Caco-2 (cell line): Measurements from ENCODE around the gene BIRC7. TPM values are rescaled to one million over a fixed set of nuclear protein-coding genes. Genes with fewer than 3 reads are reported as not detected.

Source experiments
- BruUV-seq: library from RNA; stranded (reverse); fragments of 400-500 nt; replicated peaks from 2 replicates; lab custom pipeline; 2021; lab: Mats Ljungman, UMichigan
- CTCF ChIA-PET: fragments of 300-600 bp; sonication (Branson Sonifier 250); formaldehyde crosslinking; loops from one replicate; lab custom pipeline; 2022; ENCODE audit warnings: antibody characterized with exemption; lab: Charles Lee
- POLR2A ChIA-PET: fragments of 300-600 bp; sonication (Branson Sonifier 250); formaldehyde crosslinking; loops from one replicate; lab custom pipeline; 2022; ENCODE audit warnings: antibody characterized with exemption; lab: Charles Lee
- DNase-seq, 2 experiments: peaks; one replicate each; pipeline versions ENCODE4 v3.0.0 to v3.0.0-alpha.2; 2020 to 2022
- H3K27me3 ChIP-seq: replicated peaks from 2 replicates; pipeline ENCODE4 v1.6.0; 2011; ENCODE audit warnings: low read length; ENCODE audit not compliant: control insufficient read depth, insufficient read depth
- H3K36me3 ChIP-seq: 2 replicates; pipeline ENCODE4 v1.5.1; 2011; ENCODE audit warnings: low read length; ENCODE audit not compliant: control insufficient read depth, insufficient read depth
- H3K4me1 ChIP-seq: fragments of 250-450 bp; sonication (Bioruptor Pico); 2 replicates; pipeline ENCODE4 v1.5.1; 2020; ENCODE audit warnings: mild to moderate bottlenecking
- H3K4me3 ChIP-seq: 2 replicates; pipeline ENCODE4 v1.5.1; 2011; ENCODE audit warnings: low read depth, mild to moderate bottlenecking, control low read depth, low read length
- H3K9me3 ChIP-seq: fragments of 250-450 bp; sonication (Bioruptor Pico); 2 replicates; pipeline ENCODE4 v1.5.1; 2020; ENCODE audit warnings: mild to moderate bottlenecking, moderate library complexity
- H3K27ac Mint-ChIP-seq: one replicate; pipeline ENCODE4 v1.8.0; 2022; ENCODE audit warnings: mixed read lengths; ENCODE audit not compliant: unreplicated experiment
- H3K27me3 Mint-ChIP-seq: one replicate; pipeline ENCODE4 v1.8.0; 2022; ENCODE audit warnings: mixed read lengths; ENCODE audit not compliant: insufficient read depth, unreplicated experiment
- H3K36me3 Mint-ChIP-seq: one replicate; pipeline ENCODE4 v1.8.0; 2022; ENCODE audit warnings: mild to moderate bottlenecking, mixed read lengths; ENCODE audit not compliant: insufficient read depth, unreplicated experiment
- H3K4me1 Mint-ChIP-seq: one replicate; pipeline ENCODE4 v1.8.0; 2022; ENCODE audit warnings: low read depth, mixed read lengths; ENCODE audit not compliant: unreplicated experiment
- H3K4me3 Mint-ChIP-seq: one replicate; pipeline ENCODE4 v1.8.0; 2022; ENCODE audit warnings: mild to moderate bottlenecking, moderate library complexity, mixed read lengths; ENCODE audit not compliant: unreplicated experiment
- H3K9me3 Mint-ChIP-seq: one replicate; pipeline ENCODE4 v1.8.0; 2022; ENCODE audit warnings: mixed read lengths; ENCODE audit not compliant: unreplicated experiment
- intact Hi-C: fragments of 100-400 bp; cut with micrococcal nuclease; formaldehyde crosslinking; loops from one replicate; pipeline ENCODE4 v1.10.0; 2022; ENCODE audit not compliant: unreplicated experiment
- total RNA-seq: library from RNA; stranded (reverse); gene quantifications from 2 replicates; pipeline ENCODE4 v1.2.3, GENCODE V29; 2022
- TF ChIP-seq, protein P1 (sequence below), 2 experiments: fragments of 200-600 bp in 1 of 2; IDR thresholded peaks; 1 replicate in 1 of 2; 2 replicates in 1 of 2; pipeline versions ENCODE4 v1.5.1 to v1.8.0; 2011 to 2022; ENCODE audit warnings: antibody characterized with exemption in 1 of 2, control low read depth in 1 of 2, inconsistent platforms in 1 of 2, low read depth in 1 of 2, low read length in 1 of 2, mild to moderate bottlenecking in 1 of 2, moderate library complexity in 1 of 2; ENCODE audit not compliant: insufficient read depth in 1 of 2, severe bottlenecking in 1 of 2, unreplicated experiment in 1 of 2

Gene BIRC7
- total RNA-seq, 1 experiment from 2014 or later = 0.54 TPM

GRCh38 chr20:63194797-63195173, 40.9 kb upstream of the BIRC7 start:
- Mint-ChIP-seq H3K36me3 (peaks cover 77% of the 10 kb centered on the region), H3K27me3 (no peaks in the 10 kb centered on the region), H3K27ac (no peak overlapping the region), H3K9me3 (no peaks in the 10 kb centered on the region), H3K4me1 (peaks cover 47% of the 10 kb centered on the region), H3K4me3 (no peak overlapping the region)
- CTCF ChIA-PET = interaction anchor here (1.1 kb wide), 1 partner anchor 138 kb away, joined by 4 read pairs; no protein-coding TSS in a partner anchor
- Histone ChIP-seq H3K4me3 (no peak overlapping the region), H3K9me3 (no peaks in the 10 kb centered on the region), H3K4me1 (0 out of 2 replicates have a peak, but pooled peaks cover 16% of the 10 kb centered on the region), H3K27me3 (no peaks in the 10 kb centered on the region), H3K36me3 (peaks cover 6% of the 10 kb centered on the region)
- intact Hi-C loops = no loop called here
- DNase-seq = no peak
- BruUV-seq = no TSS peak
- TF ChIP-seq, protein P1, sequence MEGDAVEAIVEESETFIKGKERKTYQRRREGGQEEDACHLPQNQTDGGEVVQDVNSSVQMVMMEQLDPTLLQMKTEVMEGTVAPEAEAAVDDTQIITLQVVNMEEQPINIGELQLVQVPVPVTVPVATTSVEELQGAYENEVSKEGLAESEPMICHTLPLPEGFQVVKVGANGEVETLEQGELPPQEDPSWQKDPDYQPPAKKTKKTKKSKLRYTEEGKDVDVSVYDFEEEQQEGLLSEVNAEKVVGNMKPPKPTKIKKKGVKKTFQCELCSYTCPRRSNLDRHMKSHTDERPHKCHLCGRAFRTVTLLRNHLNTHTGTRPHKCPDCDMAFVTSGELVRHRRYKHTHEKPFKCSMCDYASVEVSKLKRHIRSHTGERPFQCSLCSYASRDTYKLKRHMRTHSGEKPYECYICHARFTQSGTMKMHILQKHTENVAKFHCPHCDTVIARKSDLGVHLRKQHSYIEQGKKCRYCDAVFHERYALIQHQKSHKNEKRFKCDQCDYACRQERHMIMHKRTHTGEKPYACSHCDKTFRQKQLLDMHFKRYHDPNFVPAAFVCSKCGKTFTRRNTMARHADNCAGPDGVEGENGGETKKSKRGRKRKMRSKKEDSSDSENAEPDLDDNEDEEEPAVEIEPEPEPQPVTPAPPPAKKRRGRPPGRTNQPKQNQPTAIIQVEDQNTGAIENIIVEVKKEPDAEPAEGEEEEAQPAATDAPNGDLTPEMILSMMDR (IDR thresholded peaks at IDR 0.05; ENCODE audit: insufficient read depth in 1 of 2, low read depth in 1 of 2, low read length in 1 of 2, severe bottlenecking in 1 of 2, unreplicated experiment in 1 of 2) = no peak
- POLR2A ChIA-PET = no interaction called here

- Histone ChIP-seq H3K36me3 (peaks cover 6% of the 10 kb centered on the region), H3K4me1 (0 out of 2 replicates have a peak, but pooled peaks cover 16% of the 10 kb centered on the region), H3K27me3 (no peaks in the 10 kb centered on the region), H3K4me3 (no peak overlapping the region), H3K9me3 (no peaks in the 10 kb centered on the region)
- ChIA-PET POLR2A (no interaction called here), CTCF (no interaction called here)
- intact Hi-C loops = no loop called here
- peaks cover 98% of the 10 kb centered on the region for H3K36me3 Mint-ChIP-seq
- DNase-seq = no peak
- no peaks in the 10 kb centered on the region for H3K27me3 Mint-ChIP-seq
- H3K4me3 Mint-ChIP-seq = no peak overlapping the region
- no peaks in the 10 kb centered on the region for H3K9me3 Mint-ChIP-seq
- H3K27ac Mint-ChIP-seq = no peak overlapping the region
- TF ChIP-seq, protein P1 (IDR thresholded peaks at IDR 0.05; ENCODE audit: insufficient read depth in 1 of 2, low read depth in 1 of 2, low read length in 1 of 2, severe bottlenecking in 1 of 2, unreplicated experiment in 1 of 2) = no peak
- peaks cover 55% of the 10 kb centered on the region for H3K4me1 Mint-ChIP-seq
- no TSS peak for BruUV-seq
These were observed 38.8 kb upstream of the BIRC7 start for GRCh38 chr20:63196768-63197470.

GRCh38 chr20:63198606-63199005, 37.1 kb upstream of the BIRC7 start:
- Mint-ChIP-seq H3K36me3 (peaks cover 100% of the 10 kb centered on the region), H3K27ac (no peak overlapping the region), H3K27me3 (no peaks in the 10 kb centered on the region), H3K4me1 (peaks cover 55% of the 10 kb centered on the region), H3K4me3 (no peak overlapping the region), H3K9me3 (no peaks in the 10 kb centered on the region)
- H3K9me3 ChIP-seq = no peaks in the 10 kb centered on the region
- TF ChIP-seq, protein P1 (IDR thresholded peaks at IDR 0.05; ENCODE audit: insufficient read depth in 1 of 2, low read depth in 1 of 2, low read length in 1 of 2, severe bottlenecking in 1 of 2, unreplicated experiment in 1 of 2) = no peak
- no TSS peak for BruUV-seq
- H3K4me1 ChIP-seq = 0 out of 2 replicates have a peak, but pooled peaks cover 16% of the 10 kb centered on the region
- no peaks in the 10 kb centered on the region for H3K27me3 ChIP-seq
- intact Hi-C loops = no loop called here
- peaks cover 11% of the 10 kb centered on the region for H3K36me3 ChIP-seq
- H3K4me3 ChIP-seq = no peak overlapping the region
- CTCF ChIA-PET = interaction anchor here (0.6 to 1.6 kb wide), 5 partner anchors 16 to 404 kb away, joined by 3 to 6 read pairs (median 5); no protein-coding TSS in a partner anchor
- no peak for DNase-seq
- POLR2A ChIA-PET = no interaction called here
